B cell (primary cell): ENCODE results near the gene CES1.
"Not testable (repeated sequence)": the region's sequence is repeated elsewhere in the genome, so short reads cannot be mapped to it uniquely, and the experiment has no call there.

ENCODE experiments used
- EZH2 ChIP-seq: IDR thresholded peaks from 2 replicates; pipeline ENCODE4 v1.6.1; 2012; ENCODE audit warnings: borderline replicate concordance, low read depth, mild to moderate bottlenecking, moderate library complexity, low read length; ENCODE audit not compliant: insufficient read depth, poor library complexity, severe bottlenecking
- TF ChIP-seq, protein P1 (sequence below): fragments of 200-600 bp; IDR thresholded peaks from one replicate; pipeline ENCODE4 v1.8.0; 2022; ENCODE audit warnings: antibody characterized with exemption, mild to moderate bottlenecking

DNA sequence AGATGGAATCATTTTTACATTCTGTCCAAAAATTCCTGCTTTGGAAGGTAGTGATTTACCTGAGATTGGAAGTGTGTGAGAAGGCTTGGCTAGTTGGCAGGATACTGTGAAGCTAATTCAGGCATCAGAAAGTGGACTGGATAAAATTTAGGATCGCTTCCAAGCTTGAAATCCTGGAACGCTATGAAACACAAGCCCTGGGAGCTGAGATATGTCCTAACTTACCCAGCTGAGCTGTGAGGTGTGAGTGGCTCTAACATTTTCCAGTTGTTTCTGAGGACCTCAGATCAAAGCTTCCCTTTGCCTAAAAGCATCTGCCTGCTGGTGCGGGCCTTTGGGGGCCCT lies 73.0 kb downstream of the CES1 start:
- TF ChIP-seq, protein P1, sequence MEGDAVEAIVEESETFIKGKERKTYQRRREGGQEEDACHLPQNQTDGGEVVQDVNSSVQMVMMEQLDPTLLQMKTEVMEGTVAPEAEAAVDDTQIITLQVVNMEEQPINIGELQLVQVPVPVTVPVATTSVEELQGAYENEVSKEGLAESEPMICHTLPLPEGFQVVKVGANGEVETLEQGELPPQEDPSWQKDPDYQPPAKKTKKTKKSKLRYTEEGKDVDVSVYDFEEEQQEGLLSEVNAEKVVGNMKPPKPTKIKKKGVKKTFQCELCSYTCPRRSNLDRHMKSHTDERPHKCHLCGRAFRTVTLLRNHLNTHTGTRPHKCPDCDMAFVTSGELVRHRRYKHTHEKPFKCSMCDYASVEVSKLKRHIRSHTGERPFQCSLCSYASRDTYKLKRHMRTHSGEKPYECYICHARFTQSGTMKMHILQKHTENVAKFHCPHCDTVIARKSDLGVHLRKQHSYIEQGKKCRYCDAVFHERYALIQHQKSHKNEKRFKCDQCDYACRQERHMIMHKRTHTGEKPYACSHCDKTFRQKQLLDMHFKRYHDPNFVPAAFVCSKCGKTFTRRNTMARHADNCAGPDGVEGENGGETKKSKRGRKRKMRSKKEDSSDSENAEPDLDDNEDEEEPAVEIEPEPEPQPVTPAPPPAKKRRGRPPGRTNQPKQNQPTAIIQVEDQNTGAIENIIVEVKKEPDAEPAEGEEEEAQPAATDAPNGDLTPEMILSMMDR = not testable (repeated sequence)
- TF ChIP-seq EZH2 = not testable (repeated sequence)
